CD4-positive, alpha-beta T cell treated with Interleukin-15 for 1 hour (primary cell): ENCODE data around the gene TRAPPC14.
"Not testable (repeated sequence)": the region's sequence is repeated elsewhere in the genome, so short reads cannot be mapped to it uniquely, and the experiment has no call there.

Source experiments
- DNase-seq: peaks from one replicate; pipeline ENCODE4 v3.0.0-alpha.2; 2020

The TRAPPC14 gene, protein sequence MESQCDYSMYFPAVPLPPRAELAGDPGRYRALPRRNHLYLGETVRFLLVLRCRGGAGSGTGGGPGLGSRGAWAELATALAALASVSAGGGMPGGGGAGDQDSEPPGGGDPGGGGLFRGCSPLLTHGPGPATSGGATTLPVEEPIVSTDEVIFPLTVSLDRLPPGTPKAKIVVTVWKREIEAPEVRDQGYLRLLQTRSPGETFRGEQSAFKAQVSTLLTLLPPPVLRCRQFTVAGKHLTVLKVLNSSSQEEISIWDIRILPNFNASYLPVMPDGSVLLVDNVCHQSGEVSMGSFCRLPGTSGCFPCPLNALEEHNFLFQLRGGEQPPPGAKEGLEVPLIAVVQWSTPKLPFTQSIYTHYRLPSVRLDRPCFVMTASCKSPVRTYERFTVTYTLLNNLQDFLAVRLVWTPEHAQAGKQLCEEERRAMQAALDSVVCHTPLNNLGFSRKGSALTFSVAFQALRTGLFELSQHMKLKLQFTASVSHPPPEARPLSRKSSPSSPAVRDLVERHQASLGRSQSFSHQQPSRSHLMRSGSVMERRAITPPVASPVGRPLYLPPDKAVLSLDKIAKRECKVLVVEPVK

DNA sequence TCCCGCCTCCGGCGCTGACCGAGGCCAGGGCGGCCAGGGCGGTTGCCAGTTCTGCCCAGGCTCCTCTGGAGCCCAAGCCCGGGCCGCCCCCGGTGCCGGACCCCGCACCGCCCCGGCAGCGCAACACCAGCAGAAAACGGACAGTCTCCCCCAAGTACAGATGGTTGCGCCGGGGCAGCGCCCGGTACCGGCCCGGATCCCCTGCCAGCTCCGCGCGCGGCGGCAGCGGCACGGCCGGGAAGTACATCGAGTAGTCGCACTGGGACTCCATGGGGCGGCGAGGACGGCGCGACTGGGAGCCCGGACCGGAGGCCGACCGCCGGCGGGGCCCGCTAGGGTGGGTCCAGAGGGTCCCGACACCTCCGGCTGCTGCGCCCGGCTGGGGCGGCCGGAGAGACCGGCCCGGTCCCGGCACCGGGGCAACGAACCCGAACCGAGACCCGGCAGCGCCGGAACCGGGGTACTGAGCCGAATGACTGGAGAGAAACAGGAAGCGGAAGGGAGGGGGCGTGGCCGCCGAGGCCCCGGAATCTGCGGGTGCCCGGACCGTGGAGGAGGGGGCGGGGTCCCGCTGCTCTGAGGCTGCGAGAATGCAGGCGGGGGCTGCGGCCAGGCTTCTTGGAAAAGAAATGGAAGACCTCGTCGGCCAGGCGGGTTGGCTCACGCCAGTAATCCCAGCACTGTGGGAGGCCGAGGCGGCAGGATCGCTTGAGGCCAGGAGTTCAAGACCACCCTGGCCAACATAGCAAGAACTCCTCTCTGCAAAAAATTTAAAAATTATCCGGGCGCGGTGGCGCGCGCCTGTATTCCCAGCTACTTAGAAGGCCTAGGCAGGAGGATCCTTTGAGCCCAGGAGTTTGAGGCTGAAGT is at the start of gene TRAPPC14:
TRAPPC14 (minus strand) TSS at position 495 of the 870 bp plus-strand sequence; CDS start at position 271, 224 bp downstream.
- DNase-seq: peak; percentile 87

DNA sequence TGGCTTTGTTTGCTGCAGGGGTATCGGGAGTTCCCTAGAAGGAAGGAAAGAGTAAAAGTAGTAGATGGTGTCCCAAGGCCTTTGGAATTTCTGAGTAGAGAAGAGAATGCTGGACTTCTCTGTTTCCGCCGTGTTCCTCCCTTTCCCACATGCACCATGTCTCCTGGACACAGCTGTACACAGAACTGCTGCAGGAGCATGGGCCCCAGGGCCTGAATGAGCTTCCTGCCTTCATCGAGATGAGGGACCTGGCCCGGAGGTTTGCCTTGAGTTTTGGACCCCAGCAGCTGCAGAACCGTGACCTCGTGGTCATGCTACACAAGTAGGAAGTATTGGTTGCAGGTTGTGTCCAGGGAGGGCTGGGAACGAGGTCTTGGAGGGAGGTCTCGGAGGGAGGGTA is 45.9 kb upstream of the TRAPPC14 start:
- no peak for DNase-seq

DNA sequence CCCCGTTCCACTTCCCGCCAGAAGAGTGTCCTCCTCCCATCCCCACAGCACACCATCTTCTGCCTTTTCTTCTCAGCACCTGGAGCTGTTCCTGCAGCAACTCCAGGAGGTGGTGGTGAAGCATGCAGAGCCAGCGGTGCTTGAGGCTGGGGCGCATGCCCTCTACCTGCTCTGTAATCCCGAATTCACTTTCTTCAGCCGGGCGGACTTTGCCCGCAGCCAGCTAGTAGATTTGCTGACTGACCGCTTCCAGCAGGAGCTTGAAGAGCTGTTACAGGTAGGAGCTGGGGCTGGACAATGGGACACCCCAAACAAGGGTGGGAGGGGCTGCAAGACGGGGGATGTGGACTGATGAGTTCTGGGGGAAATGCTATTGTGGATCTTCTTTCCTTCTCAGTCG is 42.2 kb upstream of the TRAPPC14 start:
- DNase-seq: no peak

DNA sequence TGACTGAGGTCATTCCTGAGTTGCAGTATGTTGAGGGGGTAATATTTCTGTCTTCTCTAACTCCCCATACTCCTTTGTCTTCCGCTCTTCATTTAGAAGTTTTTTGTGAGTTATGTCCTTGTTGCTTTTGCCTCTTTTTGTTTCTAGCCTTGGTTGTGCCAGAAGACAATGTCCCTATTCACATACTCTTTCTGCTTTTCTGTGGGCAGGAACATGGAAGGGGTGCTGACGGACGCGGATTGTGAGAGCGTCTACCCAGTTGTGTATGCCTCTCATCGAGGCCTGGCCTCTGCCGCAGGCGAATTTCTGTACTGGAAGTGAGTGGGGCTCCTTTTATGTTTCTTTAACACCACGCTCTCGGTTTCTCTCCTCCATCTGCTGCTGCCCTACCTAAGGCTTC is 39.7 kb upstream of the TRAPPC14 start:
- no peak for DNase-seq

DNA sequence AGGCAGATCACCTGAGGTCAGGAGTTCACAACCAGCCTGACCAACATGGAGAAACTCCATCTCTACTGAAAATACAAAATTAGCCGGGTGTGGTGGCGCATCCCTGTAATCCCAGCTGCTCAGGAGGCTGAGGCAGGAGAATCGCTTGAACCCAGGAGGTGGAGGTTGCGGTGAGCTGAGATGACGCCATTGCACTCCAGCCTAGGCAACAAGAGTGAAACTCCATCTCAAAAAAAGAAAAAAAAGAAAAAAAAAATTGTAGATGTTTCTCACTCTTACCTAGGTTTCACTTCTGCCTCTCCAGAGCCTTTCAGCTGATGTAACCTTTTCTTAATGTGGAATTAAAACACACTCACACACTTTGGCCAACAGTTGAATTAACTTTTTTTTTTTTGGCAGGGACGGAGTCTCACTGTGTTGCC is 37.4 kb upstream of the TRAPPC14 start:
- not testable (repeated sequence) for DNase-seq

DNA sequence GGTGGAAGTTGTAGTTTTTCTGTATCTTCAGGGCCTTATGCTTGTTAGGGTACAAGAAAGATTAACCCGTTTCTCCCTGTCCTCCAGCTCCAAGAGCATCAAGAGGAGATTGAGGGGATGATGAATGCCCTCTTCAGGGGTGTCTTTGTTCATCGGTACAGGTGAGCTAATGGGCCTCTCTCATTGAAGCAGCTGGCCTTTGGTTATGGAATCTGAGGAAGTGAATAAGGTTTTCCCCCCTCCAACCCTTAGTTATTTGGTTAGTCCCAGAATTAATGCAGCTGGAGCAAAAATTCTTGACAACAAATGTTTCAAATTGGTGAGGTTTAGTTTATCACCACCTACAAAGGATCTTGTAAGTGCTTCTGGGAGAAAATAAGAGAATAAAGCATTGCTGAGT is 36.7 kb upstream of the TRAPPC14 start:
- DNase-seq: no peak

DNA sequence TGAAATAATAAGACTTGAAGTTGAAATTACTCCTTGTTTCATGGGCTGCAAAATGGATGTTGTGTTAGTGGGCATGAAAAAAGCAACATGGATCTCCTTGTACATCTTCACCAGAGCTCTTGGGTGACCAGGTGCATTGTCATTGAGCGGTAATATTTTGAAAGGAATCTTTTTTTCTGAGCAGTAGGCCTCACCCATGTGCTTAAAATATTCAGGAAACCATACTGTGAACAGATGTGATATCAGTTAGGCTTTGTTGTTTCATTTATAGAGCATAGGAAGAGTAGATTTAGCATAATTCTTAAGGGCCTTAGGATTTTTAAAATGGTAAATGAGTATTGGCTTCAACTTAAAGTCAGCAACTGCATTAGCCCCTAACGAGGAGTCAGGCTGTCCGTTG is 34.4 kb upstream of the TRAPPC14 start:
- DNase-seq: no peak

DNA sequence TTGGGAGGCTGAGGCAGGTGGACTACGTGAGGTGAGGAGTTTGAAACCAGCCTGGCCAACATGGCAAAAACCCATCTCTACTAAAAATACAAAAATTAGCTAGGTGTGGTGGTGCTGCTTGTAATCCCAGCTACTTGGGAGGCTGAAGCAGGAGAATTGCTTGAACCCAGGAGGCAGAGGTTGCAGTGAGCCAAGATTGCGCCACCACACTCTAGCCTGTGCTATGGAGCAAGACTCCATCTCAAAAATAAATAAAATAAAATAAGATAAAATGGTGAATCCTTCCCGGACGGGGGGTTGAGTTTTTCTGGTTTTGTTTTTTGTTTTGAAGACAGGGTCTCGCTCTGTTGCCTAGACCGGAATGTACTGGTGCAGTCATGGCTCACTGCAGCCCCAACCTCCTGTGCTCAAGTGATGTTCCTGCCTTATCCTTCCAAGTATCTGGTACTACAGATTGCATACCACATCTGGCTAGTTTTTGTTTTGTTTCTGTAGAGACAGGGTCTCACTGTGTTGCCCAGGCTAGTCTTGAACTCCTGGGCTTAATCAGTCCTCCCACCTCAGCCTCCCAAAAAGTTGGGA is 33.8 kb upstream of the TRAPPC14 start:
- peak; percentile 28 for DNase-seq

DNA sequence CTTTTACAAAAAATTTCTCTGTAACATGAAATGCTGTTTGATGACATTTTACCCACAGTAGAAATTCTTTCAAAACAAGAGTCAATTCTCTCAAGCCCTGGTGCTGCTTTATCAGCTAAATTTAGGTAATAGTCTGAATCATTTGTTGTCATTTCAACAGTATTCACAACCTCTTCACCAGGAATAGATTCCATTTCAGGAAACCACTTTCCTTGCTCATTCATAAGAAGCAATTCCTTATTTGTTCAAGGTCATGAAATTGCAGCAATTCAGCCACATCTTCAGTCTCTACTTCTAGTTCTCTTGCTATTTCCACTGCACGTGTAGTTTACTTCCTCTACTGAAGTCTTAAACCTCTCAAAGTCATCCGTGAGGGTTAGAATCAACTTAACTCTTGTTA is 33.3 kb upstream of the TRAPPC14 start:
- DNase-seq: no peak

DNA sequence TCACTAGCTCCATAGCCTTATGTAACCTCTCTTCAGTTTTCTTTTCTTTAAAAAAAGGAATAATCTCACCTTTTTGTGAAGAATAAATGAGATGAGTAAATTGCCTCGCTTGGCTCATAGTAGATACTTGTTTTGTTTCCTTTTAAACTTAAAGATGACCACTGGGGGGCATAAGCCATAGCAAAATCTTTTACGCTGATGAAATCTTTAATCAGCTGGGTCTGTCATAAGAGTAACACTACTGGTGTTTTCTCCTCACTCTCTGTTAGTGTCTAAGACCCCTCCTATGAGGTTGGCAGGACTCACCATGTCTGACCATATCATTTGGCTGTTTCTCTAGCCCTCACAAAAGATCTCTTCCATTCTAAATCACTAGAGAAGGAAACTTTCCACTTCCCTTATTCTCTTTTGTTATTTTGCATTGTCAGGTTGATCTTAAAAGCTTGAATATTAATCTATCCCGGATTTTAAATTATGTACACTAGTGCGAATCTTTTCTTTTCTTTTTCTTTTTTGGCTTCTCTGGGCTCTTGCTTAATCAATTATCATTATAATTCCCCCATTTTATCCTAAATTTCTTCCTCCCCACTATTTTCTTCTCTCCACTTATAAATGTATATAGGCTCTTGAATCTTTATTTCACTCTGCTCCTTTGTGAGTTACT is 31.7 kb upstream of the TRAPPC14 start:
- no peak for DNase-seq

DNA sequence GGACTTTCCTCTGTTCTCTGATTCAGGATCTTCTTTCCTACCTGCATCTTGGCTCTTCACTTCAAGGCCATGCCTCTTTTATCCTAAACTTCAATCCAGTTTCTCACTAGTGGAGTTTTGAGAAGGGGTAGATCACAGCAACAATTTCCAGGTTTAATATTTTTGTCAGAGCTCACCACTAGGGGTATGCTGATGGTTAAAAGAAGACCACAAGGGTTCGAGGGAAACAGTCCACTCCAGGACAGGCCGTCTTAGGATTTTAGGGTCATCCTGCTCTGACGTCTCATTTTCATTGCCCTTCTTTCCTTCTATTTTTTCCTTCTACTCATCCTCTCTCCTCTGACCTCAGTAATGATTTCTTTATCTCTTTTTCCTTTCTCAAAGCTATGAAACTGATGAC is 30.5 kb upstream of the TRAPPC14 start:
- no peak for DNase-seq

DNA sequence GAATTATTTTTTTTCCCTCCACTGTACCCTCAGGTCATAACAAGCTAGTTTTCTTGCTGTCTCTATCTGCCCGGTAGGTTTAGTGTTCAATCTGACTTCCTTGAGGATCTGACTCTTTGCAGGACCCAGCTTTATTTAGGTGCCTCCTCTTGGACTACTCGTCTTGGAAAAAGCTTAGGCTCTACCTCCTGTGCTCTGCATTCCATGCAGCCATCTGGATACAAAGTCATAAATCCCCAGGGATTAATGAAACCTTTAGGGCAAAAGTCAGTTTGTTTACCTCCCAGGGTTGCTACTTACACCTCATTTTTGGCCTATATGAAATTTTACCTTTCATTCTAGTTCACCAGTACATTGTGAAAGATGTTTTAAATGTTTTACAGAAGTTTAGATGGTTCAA is 27.2 kb upstream of the TRAPPC14 start:
- DNase-seq: no peak

DNA sequence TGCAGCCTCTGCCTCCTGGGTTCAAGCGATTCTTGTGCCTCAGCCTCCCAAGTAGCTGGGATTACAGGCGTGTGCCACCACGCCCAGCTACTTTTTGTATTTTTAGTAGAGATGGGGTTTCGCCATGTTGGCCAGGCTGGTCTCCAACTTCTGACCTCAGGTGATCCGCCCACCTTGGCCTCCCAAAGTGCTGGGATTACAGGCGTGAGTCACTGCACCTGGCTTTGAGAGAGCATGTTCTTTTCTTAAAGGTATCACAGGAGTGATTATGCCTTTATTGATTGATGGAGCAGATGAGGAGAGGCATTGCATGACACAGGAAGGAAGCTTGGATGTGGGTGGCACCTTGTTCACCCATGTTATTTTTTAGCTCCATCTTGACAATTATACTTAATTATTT is 24.6 kb upstream of the TRAPPC14 start:
- DNase-seq: not testable (repeated sequence)

DNA sequence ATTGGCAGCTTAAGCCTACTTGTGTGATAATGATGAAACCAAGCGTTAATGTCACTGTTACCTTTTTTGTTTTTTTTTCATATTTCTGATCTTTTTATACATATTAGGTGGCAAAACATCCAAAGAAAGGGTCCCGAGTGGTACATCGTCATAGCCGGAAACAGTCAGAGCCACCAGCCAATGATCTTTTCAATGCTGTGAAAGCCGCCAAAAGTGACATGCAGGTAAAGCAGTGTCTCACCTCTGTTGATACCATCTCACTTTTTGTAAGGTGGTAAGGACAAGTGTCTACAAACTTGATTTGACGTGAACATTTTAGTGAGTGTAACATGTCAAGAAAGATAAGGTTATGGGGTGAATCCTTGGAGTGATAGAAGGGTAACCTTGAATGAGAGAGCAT is 24.1 kb upstream of the TRAPPC14 start:
- peak; percentile 33 for DNase-seq

DNA sequence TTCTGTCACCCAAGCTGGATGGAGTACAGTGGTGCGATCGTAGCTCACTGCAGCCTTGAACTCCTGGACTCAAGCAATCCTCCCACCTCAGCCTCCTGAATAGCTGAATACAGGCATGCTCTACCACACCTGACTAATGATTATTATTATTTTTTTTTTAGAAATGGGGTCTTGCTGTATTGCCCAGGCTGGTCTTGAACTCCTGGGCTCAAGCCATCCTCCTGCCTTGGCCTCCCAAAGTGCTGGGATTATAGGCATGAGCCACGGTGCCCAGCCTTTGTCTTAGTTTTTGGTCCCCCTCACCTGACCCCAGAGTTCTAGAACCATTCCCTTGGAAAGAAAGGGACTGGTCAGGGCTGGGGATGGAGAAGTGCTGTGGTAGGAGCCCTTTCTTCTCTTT is 21.6 kb upstream of the TRAPPC14 start:
- not testable (repeated sequence) for DNase-seq

DNA sequence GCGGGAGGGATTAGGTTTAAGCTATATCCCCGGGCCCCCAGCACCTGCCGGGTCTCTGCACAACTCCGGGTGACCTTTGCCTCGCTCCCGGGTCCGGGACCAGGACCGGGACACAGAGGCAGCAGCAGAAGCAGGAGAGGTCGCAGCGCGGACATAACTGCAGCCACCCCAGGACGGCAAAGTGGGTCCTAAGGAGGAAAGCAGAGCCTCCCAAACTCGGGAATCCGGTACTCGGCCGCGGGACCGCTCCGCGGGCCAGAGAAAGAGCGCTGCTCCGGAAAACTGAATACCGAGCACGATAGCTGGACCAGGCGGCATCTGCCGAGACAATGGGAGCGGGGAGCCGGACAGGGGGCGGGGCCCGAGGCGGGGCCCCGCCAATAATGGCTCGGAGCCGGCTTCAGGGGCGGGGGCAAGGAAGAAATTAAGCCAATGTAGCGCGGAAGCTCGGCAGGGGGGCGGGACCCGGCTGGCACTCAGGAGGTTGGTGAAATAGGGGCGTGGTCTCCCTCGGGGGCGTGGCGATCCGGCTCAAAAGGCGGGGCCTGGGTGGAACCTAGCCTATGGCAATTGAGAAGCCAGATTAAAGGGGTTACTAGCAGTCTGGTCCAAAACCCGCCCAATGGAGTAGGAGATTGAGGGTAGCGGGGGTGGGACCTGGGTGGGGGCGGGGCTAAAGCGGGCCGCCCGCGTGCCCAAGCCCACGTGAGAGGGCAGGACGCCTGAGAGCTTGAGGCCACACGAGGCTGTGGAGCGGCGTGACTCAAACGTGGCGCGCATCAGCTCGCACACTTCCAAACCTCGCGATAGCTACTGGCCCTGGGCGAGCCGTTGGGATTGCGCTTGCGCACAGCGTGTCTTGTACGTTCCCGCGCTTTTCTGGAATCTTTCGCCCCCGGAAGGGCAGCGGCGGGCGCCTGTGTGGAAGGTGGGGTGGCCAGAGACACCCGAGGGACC is 18.8 kb upstream of the TRAPPC14 start, which contains the start of the genes GPC2 and STAG3:
GPC2 (minus strand) TSS at position 337 of the 957 bp plus-strand sequence; CDS start at position 155, 182 bp downstream.
STAG3 (plus strand) TSS at position 874 of the 957 bp plus-strand sequence. CDS start 2,639 bp downstream, outside the sequence.
- peak; percentile 98 for DNase-seq

DNA sequence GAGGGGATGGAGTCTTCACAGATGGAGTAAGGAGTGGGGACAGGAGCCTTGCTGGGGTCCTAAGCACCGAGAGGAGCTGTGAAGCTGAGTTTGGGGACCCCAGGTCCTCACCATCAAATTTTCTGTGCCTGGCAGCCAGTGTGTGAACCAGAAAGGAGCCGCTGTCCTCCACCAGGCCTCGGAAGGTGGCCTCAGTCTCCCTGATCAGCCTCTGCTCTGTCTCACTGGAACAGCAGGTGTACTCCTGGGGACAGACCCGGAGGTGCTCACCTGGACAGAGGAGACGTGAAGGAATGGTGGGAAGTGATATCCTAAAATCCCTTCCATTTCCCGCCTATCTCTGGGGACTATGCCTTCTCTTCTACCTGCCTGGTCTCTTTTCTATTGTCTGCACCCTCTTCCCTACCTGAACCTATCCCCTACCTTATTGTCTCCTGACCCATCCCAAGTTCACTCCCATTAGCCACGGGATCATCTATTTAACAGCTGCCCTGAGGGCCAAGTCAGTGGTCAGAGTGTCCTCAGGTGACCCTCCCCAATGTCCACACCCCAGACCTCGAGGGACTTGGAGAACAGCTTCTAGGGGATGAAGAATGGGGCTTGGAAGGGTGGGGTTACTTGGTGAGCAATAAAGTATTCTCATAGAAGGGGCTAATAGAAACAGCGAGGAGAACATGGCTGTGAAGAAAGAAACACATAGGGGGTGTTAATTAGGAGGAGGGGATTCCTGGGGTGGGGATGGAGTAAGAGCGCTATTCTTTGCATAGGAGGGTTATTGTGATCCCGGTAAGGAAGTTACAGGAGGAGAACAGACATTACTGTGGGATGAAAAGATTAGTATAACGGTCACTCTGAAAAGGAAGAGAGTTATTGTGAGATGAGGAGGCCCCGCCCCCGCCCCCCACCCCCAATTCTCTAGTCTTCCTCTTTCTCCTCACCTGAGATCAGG is 17.8 kb upstream of the TRAPPC14 start:
- DNase-seq: no peak

DNA sequence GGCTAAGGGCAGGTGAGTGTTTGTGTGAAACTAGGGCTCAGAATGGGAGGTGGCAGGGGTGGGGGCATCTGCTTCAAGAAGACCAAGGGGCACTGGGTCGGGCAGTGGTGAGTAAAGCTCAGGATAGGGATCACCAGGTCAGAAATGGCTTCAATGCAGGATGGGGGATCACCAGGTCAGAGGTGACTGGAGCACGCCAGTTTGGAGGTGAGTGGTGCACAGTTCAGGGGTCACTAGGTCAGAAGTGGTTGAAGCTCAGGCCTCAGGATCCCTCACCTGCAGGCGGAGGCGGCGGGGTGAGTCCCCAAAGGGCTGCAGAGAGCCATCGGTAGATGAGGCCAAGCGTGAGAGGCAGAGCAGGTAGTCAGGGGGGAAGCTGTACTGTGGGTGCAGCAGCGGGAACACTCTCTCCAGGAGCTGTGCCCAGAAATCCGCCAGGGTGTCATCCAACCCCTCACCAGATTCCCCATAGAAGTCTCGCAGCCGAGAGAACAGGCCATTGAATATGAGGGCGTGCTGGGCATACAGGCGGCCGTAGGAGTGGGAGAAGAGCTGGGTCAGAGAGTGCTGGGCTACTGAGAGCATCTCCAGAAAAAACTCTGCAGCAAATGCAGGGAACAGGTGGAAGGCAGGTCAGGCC is 16.9 kb upstream of the TRAPPC14 start:
- DNase-seq: no peak

DNA sequence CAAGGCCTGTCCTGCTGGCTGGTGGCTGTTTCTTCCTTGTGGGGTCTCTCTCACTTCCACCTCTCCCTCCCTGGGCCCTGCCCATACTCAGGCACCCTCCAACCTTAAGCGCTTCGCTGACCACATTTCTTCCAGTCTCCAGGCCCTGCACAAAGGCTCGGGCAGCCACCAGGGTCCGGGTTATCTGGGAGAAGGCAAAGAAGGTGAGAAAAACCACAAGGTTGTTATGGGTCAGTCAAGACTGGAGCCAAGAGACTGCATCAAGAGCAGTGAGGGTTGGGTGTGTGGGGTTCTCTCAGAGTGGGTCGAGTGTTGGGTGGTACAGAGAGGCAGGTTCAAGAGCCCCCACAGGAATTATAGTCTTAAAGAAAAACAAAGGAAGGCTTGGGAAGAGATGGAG is 16.1 kb upstream of the TRAPPC14 start:
- DNase-seq: no peak
